ENCODE measurements around the gene IGSF5. TPM values are rescaled to one million over a fixed set of nuclear protein-coding genes. Genes with fewer than 3 reads are reported as not detected.

IGSF5 gene
- polyA plus RNA-seq, 1 donor (not counting 4 experiments of a cell fraction or from before 2014, with no cell fraction given) = not detected

- Histone ChIP-seq H3K4me1 (ENCODE audit: control insufficient read depth, extremely low read depth, insufficient read depth, low read length) (no peaks in the 10 kb centered on the region), H3K9me1 (ENCODE audit: control insufficient read depth, extremely low read depth, insufficient read depth, low read length) (no peaks in the 10 kb centered on the region), H3K79me2 (ENCODE audit: control insufficient read depth, insufficient read depth, low read length) (no peaks in the 10 kb centered on the region), H3K9me3 (ENCODE audit: control insufficient read depth, low read depth, low read length) (no peaks in the 10 kb centered on the region), H3K4me3 (ENCODE audit: control insufficient read depth in 2 of 3, extremely low read depth in 1 of 3, insufficient read depth in 2 of 3, low read depth in 1 of 3, low read length in 3 of 3) (no peak overlapping the region), H3K27ac (ENCODE audit: control insufficient read depth, insufficient read depth, low read length) (no peak overlapping the region), H3K36me3 (ENCODE audit: control insufficient read depth in 2 of 2, extremely low read depth in 1 of 2, insufficient read depth in 2 of 2, low read length in 2 of 2) (no peaks in the 10 kb centered on the region), H3K4me2 (ENCODE audit: control insufficient read depth, extremely low read depth, insufficient read depth, low read depth, low read length) (no peak overlapping the region), H4K20me1 (ENCODE audit: control insufficient read depth, extremely low read depth, insufficient read depth, low read length) (no peaks in the 10 kb centered on the region), H2AFZ (ENCODE audit: control insufficient read depth, low read length) (no peak overlapping the region), H3K9ac (ENCODE audit: control insufficient read depth, extremely low read depth, insufficient read depth, low read length) (no peak overlapping the region), H3K27me3 (ENCODE audit: control insufficient read depth, extremely low read depth, insufficient read depth, low read length) (no peaks in the 10 kb centered on the region)
- TF ChIP-seq CTCF (optimal IDR thresholded peaks at IDR 0.05 in 1 of 3, IDR thresholded peaks at IDR 0.05 in 1 of 3, conservative IDR thresholded peaks at IDR 0.05 in 1 of 3; ENCODE audit: extremely low read depth in 1 of 3, insufficient read depth in 2 of 3, low read length in 3 of 3) (no peak), EZH2 (IDR thresholded peaks at IDR 0.05; ENCODE audit: low read length) (no peak)
- dilution Hi-C loops (cut with MboI; ENCODE audit: extremely low pct_ligation_motif_present, low sequenced_read_pairs) = no loop called here
- FAIRE-seq = no peak
- no peak for DNase-seq (ENCODE audit: low read depth, low spot score)
These were observed 105.3 kb downstream of the IGSF5 start for GRCh38 chr21:39850333-39850732.

GRCh38 chr21:39851002-39851618 is 106.1 kb downstream of the IGSF5 start:
- dilution Hi-C loops (cut with MboI; ENCODE audit: extremely low pct_ligation_motif_present, low sequenced_read_pairs) = no loop called here
- no peak overlapping the region for H3K9ac ChIP-seq (ENCODE audit: control insufficient read depth, extremely low read depth, insufficient read depth, low read length)

More at GRCh38 chr21:39851002-39851618, 106.1 kb downstream of the IGSF5 start:
- H3K36me3 ChIP-seq (ENCODE audit: control insufficient read depth in 2 of 2, extremely low read depth in 1 of 2, insufficient read depth in 2 of 2, low read length in 2 of 2) = no peaks in the 10 kb centered on the region
- no peak overlapping the region for H3K4me2 ChIP-seq (ENCODE audit: control insufficient read depth, extremely low read depth, insufficient read depth, low read depth, low read length)
- no peaks in the 10 kb centered on the region for H3K79me2 ChIP-seq (ENCODE audit: control insufficient read depth, insufficient read depth, low read length)
- H3K27ac ChIP-seq (ENCODE audit: control insufficient read depth, insufficient read depth, low read length) = no peak overlapping the region
- H3K9me3 ChIP-seq (ENCODE audit: control insufficient read depth, low read depth, low read length) = peaks cover 2% of the 10 kb centered on the region
- no peak overlapping the region for H3K4me3 ChIP-seq (ENCODE audit: control insufficient read depth in 2 of 3, extremely low read depth in 1 of 3, insufficient read depth in 2 of 3, low read depth in 1 of 3, low read length in 3 of 3)
- H3K27me3 ChIP-seq (ENCODE audit: control insufficient read depth, extremely low read depth, insufficient read depth, low read length) = no peaks in the 10 kb centered on the region
- no peaks in the 10 kb centered on the region for H3K9me1 ChIP-seq (ENCODE audit: control insufficient read depth, extremely low read depth, insufficient read depth, low read length)
- FAIRE-seq (no peak), DNase-seq (ENCODE audit: low read depth, low spot score) (no peak)
- H2AFZ ChIP-seq (ENCODE audit: control insufficient read depth, low read length) = no peak overlapping the region
- TF ChIP-seq CTCF (optimal IDR thresholded peaks at IDR 0.05 in 1 of 3, IDR thresholded peaks at IDR 0.05 in 1 of 3, conservative IDR thresholded peaks at IDR 0.05 in 1 of 3; ENCODE audit: extremely low read depth in 1 of 3, insufficient read depth in 2 of 3, low read length in 3 of 3) (no peak), EZH2 (IDR thresholded peaks at IDR 0.05; ENCODE audit: low read length) (no peak)
- H4K20me1 ChIP-seq (ENCODE audit: control insufficient read depth, extremely low read depth, insufficient read depth, low read length) = no peaks in the 10 kb centered on the region
- H3K4me1 ChIP-seq (ENCODE audit: control insufficient read depth, extremely low read depth, insufficient read depth, low read length) = no peaks in the 10 kb centered on the region

Other genes with a start within 250 kb of the IGSF5 start
- not detected in 3 replicates for gene B3GALT5, start 132.2 kb upstream of the IGSF5 start, polyA plus RNA-seq
- gene PCP4, start 122.3 kb downstream of the IGSF5 start, polyA plus RNA-seq = not detected in 3 replicates

Measured in keratinocyte (primary cell).